Gastroesophageal sphincter (tissue), 3 donors: ENCODE data around the gene OR2V1.

Experiments used
- CTCF ChIP-seq, 4 experiments: fragments of 200-600 bp in 2 of 4; fragments of 450-650 bp in 2 of 4; sonication (generic) in 1 of 4; IDR thresholded peaks; one replicate each; pipeline ENCODE4 v1.5.1; 2017 to 2019; ENCODE audit warnings: antibody characterized with exemption in 4 of 4, mild to moderate bottlenecking in 2 of 4, moderate library complexity in 2 of 4
- EP300 ChIP-seq: sonication (generic); formaldehyde crosslinking; IDR thresholded peaks from one replicate; pipeline ENCODE4 v1.6.1; 2017; ENCODE audit warnings: antibody characterized with exemption, mild to moderate bottlenecking
- POLR2A ChIP-seq, 2 donors: fragments of 450-650 bp; IDR thresholded peaks; one replicate each; pipeline ENCODE4 v1.6.1; 2017; ENCODE audit warnings: antibody characterized with exemption in 2 of 2, mild to moderate bottlenecking in 2 of 2, moderate library complexity in 1 of 2
- POLR2AphosphoS5 ChIP-seq: sonication (generic); formaldehyde crosslinking; IDR thresholded peaks from one replicate; pipeline ENCODE4 v1.6.1; 2017; ENCODE audit warnings: antibody characterized with exemption

GRCh38 chr5:181086026-181086883, 44.7 kb downstream of the OR2V1 start:
- TF ChIP-seq POLR2A (IDR thresholded peaks at IDR 0.05), result no peak
- TF ChIP-seq CTCF (IDR thresholded peaks at IDR 0.05), result no peak
- TF ChIP-seq POLR2AphosphoS5, result no peak
- TF ChIP-seq EP300, result no peak
